NCI-H1694 treated with DMSO at 0.1 percent for 48 hours (cell line): ENCODE measurements around the gene GUCA2B.
A peak's percentile ranks its signal among the peaks of the same experiment; 100 is the strongest.

Source experiments
- DNase-seq: peaks from one replicate; lab custom pipeline; 2025; lab: John Stamatoyannopoulos, UW

Gene GUCA2B

GRCh38 chr1:42167611-42168390, 14.6 kb downstream of the GUCA2B start:
- no peak for DNase-seq

- DNase-seq = no peak
Observed at GRCh38 chr1:42168391-42168670, 15.1 kb downstream of the GUCA2B start.

GRCh38 chr1:42168763-42169162, 15.6 kb downstream of the GUCA2B start:
- no peak for DNase-seq

- DNase-seq = peak; percentile 12
Observed at GRCh38 chr1:42170779-42171621, 17.8 kb downstream of the GUCA2B start.

GRCh38 chr1:42171679-42172266, 18.6 kb downstream of the GUCA2B start:
- no peak for DNase-seq

GRCh38 chr1:42172381-42173133, 19.3 kb downstream of the GUCA2B start:
- DNase-seq = no peak

GRCh38 chr1:42173155-42173933, 20.1 kb downstream of the GUCA2B start:
- peak; percentile 49 for DNase-seq

GRCh38 chr1:42173961-42174735, 20.9 kb downstream of the GUCA2B start:
- DNase-seq = no peak

GRCh38 chr1:42175314-42176054, 22.3 kb downstream of the GUCA2B start:
- no peak for DNase-seq

GRCh38 chr1:42176902-42177519, 23.8 kb downstream of the GUCA2B start:
- peak; percentile 54 for DNase-seq

GRCh38 chr1:42177541-42177981, 24.4 kb downstream of the GUCA2B start:
- DNase-seq = no peak

GRCh38 chr1:42178249-42178648, 25.0 kb downstream of the GUCA2B start:
- no peak for DNase-seq

GRCh38 chr1:42179275-42179674, 26.1 kb downstream of the GUCA2B start:
- no peak for DNase-seq

GRCh38 chr1:42179900-42180329, 26.7 kb downstream of the GUCA2B start:
- DNase-seq = no peak

GRCh38 chr1:42181687-42182086, 28.5 kb downstream of the GUCA2B start:
- no peak for DNase-seq

- DNase-seq = no peak
Observed at GRCh38 chr1:42183210-42183956, 30.2 kb downstream of the GUCA2B start.

- no peak for DNase-seq
Observed at GRCh38 chr1:42183957-42184268, 30.7 kb downstream of the GUCA2B start.

GRCh38 chr1:42184616-42185015, 31.4 kb downstream of the GUCA2B start:
- no peak for DNase-seq

GRCh38 chr1:42186152-42186551, 32.9 kb downstream of the GUCA2B start:
- DNase-seq = no peak
